Psoas muscle (tissue), 8 donors: ENCODE results near the gene CCDC183. TPM values are rescaled to one million over a fixed set of nuclear protein-coding genes. Genes with fewer than 3 reads are reported as not detected.
A peak's percentile ranks its signal among the peaks of the same experiment; 100 is the strongest.

Source experiments
- ATAC-seq, 4 donors: fragments of 200-7000 bp; cut with Tn5 transposase; one replicate each; pipeline ENCODE4 v1.9.1; 2020; ENCODE audit warnings: moderate library complexity in 3 of 4, mild to moderate bottlenecking in 2 of 4
- DNase-seq, 2 donors: peaks; one replicate each; pipeline ENCODE4 v3.0.0-alpha.2; 2020
- H3K27ac ChIP-seq: fragments of 200-600 bp; one replicate; pipeline ENCODE4 v1.8.0; 2022
- H3K27me3 ChIP-seq, 3 donors: fragments of 200-600 bp in 1 of 3; one replicate each; pipeline versions ENCODE4 v1.6.1 to v1.8.0; 2013 to 2022; ENCODE audit warnings: low read length in 2 of 3, mild to moderate bottlenecking in 2 of 3, moderate library complexity in 1 of 3; ENCODE audit not compliant: insufficient read depth in 3 of 3
- H3K36me3 ChIP-seq, 2 donors: fragments of 200-600 bp in 1 of 2; one replicate each; pipeline versions ENCODE4 v1.6.1 to v1.8.0; 2013 to 2022; ENCODE audit warnings: low read depth in 1 of 2, mild to moderate bottlenecking in 1 of 2, moderate library complexity in 1 of 2; ENCODE audit not compliant: insufficient read depth in 1 of 2
- H3K4me1 ChIP-seq: fragments of 200-600 bp; one replicate; pipeline ENCODE4 v1.8.0; 2022
- H3K4me3 ChIP-seq: fragments of 200-600 bp; one replicate; pipeline ENCODE4 v1.8.0; 2022; ENCODE audit warnings: mild to moderate bottlenecking
- H3K9me3 ChIP-seq: fragments of 200-600 bp; one replicate; pipeline ENCODE4 v1.8.0; 2022
- CTCF ChIP-seq: fragments of 200-600 bp; IDR thresholded peaks from one replicate; pipeline ENCODE4 v1.8.0; 2022; ENCODE audit warnings: antibody characterized with exemption
- WGBS, 3 donors: extraction: QIAGEN DNeasy Blood & Tissue Kit; methylation state at CpG; one replicate each; pipeline versions ENCODE4 v1.1.6 to v1.1.7; 2013; 5-methylcytosine and 5-hydroxymethylcytosine counted together
- intact Hi-C, 2 donors: fragments of 100-400 bp; cut with DNase I; formaldehyde crosslinking; loops; one replicate each; pipeline versions ENCODE4 v1.11.0 to v1.14.2; 2022
- polyA plus RNA-seq, 3 donors: library from polyadenylated mRNA; stranded (reverse); fragments of 200-250 nt; gene quantifications; one replicate each; pipeline ENCODE4 v1.2.3, GENCODE V29; 2013
- total RNA-seq, 4 donors: library from RNA; stranded (reverse); fragmentation: NEBNext Ultra II Directional in 2 of 4; extraction: Animal tissue kit (Norgen Biotek cat#: 25700) in 2 of 4; gene quantifications; one replicate each; pipeline versions ENCODE4 v1.2.1 to v1.2.4, GENCODE V29; 2021 to 2023
- donor health status: healthy with polysubstance abuse.
- donor health status: DM: no; HTN: no; CAD: no; lungs with moderate emphysema.
- donor health status: Bipolar disorder and iron deficiency.
- donor health status: healthy.
- donor health status: DM: yes; HTN: yes; CAD: no.
- donor health status: DM: no; HTN: no; CAD: no.
- donor health status: DM: no; HTN: no; CAD: no.
- donor health status: DM: yes; HTN: yes; CAD: no.

Gene CCDC183
- total and polyA plus RNA-seq, 7 donors, result 0.03 to 0.08 TPM; not detected in 5

GRCh38 chr9:136774416-136775045 lies 21.6 kb upstream of the CCDC183 start:
- ATAC-seq, result no peak
- no peaks in the 10 kb centered on the region for H3K27me3 ChIP-seq
- no peak overlapping the region for H3K4me3 ChIP-seq
- DNase-seq, result no peak
- no peaks in the 10 kb centered on the region for H3K9me3 ChIP-seq
- WGBS, 3 donors, result 87 to 90% (median 88%) methylated on average over 12 of the region's 12 CpGs
- no peaks in the 10 kb centered on the region for H3K36me3 ChIP-seq
- no peak for TF ChIP-seq CTCF
- no peaks in the 10 kb centered on the region for H3K4me1 ChIP-seq
- intact Hi-C loops, result no loop called here
- H3K27ac ChIP-seq, result no peak overlapping the region

- Histone ChIP-seq H3K4me3 (no peak overlapping the region), H3K9me3 (no peaks in the 10 kb centered on the region), H3K4me1 (no peaks in the 10 kb centered on the region), H3K27me3 (no peaks in the 10 kb centered on the region), H3K27ac (no peak overlapping the region), H3K36me3 (no peaks in the 10 kb centered on the region)
- ATAC-seq (no peak), DNase-seq (peak in 1 of 2 donors; percentile 25)
- TF ChIP-seq CTCF, result no peak
- intact Hi-C loops, result no loop called here
- WGBS, 3 donors, result 56 to 65% (median 56%) methylated on average over 6 of the region's 6 CpGs
These were observed 20.9 kb upstream of the CCDC183 start for GRCh38 chr9:136775191-136775590.

- H3K27me3 ChIP-seq, result no peaks in the 10 kb centered on the region
- no peaks in the 10 kb centered on the region for H3K9me3 ChIP-seq
- no peak overlapping the region for H3K27ac ChIP-seq
- intact Hi-C loops, result no loop called here
- ATAC-seq (no peak), DNase-seq (peak in 1 of 2 donors; percentile 10)
- no peaks in the 10 kb centered on the region for H3K4me1 ChIP-seq
- 50 to 61% (median 50%) methylated on average over 7 of the region's 7 CpGs for WGBS, 3 donors
- no peak for TF ChIP-seq CTCF
- no peak overlapping the region for H3K4me3 ChIP-seq
- no peaks in the 10 kb centered on the region for H3K36me3 ChIP-seq
These were observed 19.2 kb upstream of the CCDC183 start for GRCh38 chr9:136776947-136777346.

GRCh38 chr9:136777359-136777758 lies 18.8 kb upstream of the CCDC183 start:
- no peaks in the 10 kb centered on the region for H3K4me1 ChIP-seq
- 77 to 86% (median 80%) methylated on average over 14 of the region's 14 CpGs for WGBS, 3 donors
- no peaks in the 10 kb centered on the region for H3K27me3 ChIP-seq
- H3K4me3 ChIP-seq, result no peak overlapping the region
- intact Hi-C loops, result no loop called here
- DNase-seq (peak in 1 of 2 donors; percentile 41), ATAC-seq (no peak)
- no peaks in the 10 kb centered on the region for H3K36me3 ChIP-seq
- H3K9me3 ChIP-seq, result no peaks in the 10 kb centered on the region
- no peak for TF ChIP-seq CTCF
- no peak overlapping the region for H3K27ac ChIP-seq

- no peaks in the 10 kb centered on the region for H3K9me3 ChIP-seq
- H3K36me3 ChIP-seq, result no peaks in the 10 kb centered on the region
- DNase-seq (no peak), ATAC-seq (no peak)
- H3K27ac ChIP-seq, result no peak overlapping the region
- no peak for TF ChIP-seq CTCF
- no peaks in the 10 kb centered on the region for H3K4me1 ChIP-seq
- 55 to 66% (median 57%) methylated on average over 5 of the region's 5 CpGs for WGBS, 3 donors
- H3K4me3 ChIP-seq, result no peak overlapping the region
- no peaks in the 10 kb centered on the region for H3K27me3 ChIP-seq
- intact Hi-C loops, result loop anchor here (10.0 kb wide), 1 partner anchor 285 kb away; no protein-coding TSS in a partner anchor
These were observed 16.3 kb upstream of the CCDC183 start for GRCh38 chr9:136779808-136780207.
